HG02852 (cell line): ENCODE measurements around the gene ZCCHC14.
"Not testable (repeated sequence)": the region's sequence is repeated elsewhere in the genome, so short reads cannot be mapped to it uniquely, and the experiment has no call there.

Experiments
- ATAC-seq: cut with Tn5 transposase; IDR thresholded peaks from one replicate; pipeline ENCODE4 v1.9.1; 2021; ENCODE audit warnings: mild to moderate bottlenecking, moderate library complexity; ENCODE audit not compliant: unreplicated experiment

Gene ZCCHC14

GRCh38 chr16:87497767-87498290 is 5.0 kb upstream of the ZCCHC14 start:
- not testable (repeated sequence) for ATAC-seq

DNA sequence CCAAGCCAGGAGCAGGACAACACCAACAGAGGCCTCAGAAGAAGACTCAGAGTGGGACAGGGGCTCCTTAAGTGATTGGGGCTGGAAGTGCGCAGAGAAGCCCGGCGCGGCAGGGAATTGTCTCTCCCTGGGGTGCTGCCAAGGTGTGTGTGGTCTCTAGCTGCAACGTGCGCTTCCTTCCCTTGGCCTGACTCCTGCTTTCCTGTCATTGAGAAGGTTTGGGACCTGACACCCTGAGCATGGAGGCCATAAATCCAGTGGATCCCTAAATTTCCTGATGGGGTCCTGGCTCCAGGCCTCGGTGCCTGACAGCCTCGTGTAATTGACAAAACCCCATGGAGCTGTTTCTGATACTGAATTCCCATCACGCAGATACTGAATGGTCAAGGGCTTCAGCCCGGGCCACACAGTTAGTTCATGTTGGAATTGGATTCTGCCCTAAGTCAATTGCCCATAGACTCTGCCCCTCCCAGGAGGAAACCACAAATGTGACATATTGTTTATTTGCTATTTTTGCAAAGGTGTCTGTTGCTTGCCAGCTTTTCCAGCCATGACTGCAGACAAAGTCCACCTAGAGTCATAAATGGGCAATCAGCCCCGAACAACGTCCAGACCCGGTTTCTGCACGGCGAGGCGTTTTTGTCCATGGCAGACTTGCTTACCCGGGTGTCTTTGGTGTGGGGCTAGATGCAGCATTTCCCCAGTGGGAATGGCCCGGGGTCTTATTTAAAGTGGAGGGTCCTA is 4.4 kb upstream of the ZCCHC14 start:
- not testable (repeated sequence) for ATAC-seq

GRCh38 chr16:87496447-87496801 is 3.6 kb upstream of the ZCCHC14 start:
- ATAC-seq = no peak

DNA sequence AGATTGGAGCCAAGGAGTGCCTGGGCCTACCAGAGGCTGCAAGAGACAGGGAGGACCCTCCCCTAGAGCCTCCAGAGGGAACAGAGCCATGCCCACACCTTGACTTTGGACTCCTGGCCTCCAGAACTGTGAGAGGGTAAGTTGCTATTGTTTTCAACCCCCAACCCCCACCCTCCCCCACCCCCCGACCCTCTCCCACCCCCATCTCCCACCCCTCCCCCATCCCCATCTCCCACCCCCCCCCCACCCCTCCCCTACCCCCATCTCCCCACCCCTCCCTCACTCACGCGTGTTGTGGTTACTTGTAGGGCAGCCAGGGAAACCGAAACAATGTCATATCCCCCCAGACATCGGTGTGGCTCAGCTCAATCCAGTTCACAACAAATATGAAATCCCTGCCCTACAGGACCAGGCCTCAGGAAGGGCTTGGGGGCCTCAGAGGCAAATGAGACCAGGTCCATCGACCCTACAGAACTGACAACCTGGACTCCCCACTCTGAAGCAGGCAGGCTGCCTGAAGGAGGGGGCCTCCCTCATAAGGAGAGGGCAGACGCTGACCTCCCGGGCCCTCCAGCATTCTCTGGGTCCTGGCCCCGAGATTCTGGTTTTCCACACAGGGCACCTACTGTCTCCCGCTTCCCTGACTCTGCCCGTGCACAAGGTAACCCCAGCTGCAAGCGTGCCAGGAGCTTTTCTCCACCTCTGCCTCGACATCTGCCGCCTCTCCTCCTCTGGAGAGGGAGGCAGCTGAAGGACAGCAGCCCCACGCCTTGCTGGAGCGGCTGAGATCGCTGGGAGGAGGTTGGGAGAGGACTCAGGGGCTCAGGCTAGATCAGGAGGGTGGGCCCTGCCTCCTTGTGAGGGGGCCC is 3.0 kb upstream of the ZCCHC14 start:
- no peak for ATAC-seq

DNA sequence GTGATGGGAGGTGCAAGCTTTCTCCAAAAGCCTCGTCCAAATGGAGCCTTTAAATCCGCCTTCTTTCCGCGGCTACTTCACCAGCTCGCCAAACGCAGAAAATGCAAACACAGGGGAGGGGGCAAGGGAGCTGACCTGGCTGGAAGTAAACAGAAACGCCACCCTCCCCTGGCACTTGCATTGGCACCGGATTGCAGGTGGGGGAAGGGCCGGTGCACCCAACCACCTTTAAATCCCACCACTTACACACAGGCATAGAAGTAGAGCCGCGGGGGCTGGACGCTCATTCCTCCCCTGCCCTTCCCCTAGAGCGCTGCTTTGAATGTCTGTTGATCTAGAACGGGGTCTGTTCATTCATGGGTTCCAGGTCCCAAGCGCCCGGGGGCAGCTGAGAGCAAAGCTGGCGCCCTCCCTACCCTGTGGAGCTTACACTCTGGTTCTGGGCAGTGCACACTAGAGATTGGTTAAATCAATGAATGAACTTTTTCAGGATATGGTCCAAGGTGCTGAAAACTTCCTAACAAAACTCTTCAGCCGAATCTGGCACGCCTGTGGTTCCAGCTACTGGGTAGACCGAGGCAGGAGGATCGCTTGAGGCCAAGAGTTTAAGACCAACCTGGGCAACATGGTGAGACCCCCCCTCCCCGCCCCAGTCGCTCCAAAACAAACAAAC is 920 bp upstream of the ZCCHC14 start:
- ATAC-seq = no peak

GRCh38 chr16:87492291-87492630 is 563 bp downstream of the ZCCHC14 start:
- no peak for ATAC-seq

GRCh38 chr16:87491522-87492290 is 1.1 kb downstream of the ZCCHC14 start:
- ATAC-seq = no peak

DNA sequence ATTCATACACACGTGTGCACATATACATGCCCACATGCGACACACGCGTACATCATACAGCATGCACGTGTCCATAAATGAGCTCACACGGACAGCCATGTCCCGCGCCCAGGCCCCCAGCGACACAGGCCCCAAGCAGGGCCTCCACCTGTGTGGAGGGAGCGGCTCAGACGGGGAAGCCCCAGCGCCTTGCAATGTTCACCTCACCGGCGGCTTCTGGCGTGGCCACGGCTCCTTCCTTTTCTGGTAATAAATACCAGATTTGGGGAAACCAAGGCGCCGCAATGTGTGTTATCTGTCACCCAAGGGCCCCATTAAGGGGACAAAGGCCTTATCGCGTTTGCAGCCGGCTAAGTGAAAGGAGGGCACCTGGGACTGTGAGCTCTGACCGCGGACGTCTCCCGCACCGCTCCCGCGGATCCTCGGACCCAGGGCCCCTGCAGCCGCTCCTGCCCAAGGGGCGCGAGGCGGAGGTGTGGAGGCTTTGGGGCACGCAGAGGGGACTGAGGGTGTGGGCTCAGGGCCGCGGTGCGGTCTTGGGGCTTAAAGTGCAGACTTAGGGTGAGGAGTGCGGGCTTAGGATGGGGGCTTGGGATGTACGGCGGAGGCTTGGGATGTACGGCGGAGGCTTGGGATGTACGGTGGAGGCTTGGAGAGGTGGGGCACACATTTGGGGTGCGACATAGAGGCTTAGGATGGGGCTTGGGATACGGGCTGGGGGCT is 1.9 kb downstream of the ZCCHC14 start:
- ATAC-seq = not testable (repeated sequence)

- no peak for ATAC-seq
Measured at GRCh38 chr16:87490096-87490798, 2.6 kb downstream of the ZCCHC14 start.

DNA sequence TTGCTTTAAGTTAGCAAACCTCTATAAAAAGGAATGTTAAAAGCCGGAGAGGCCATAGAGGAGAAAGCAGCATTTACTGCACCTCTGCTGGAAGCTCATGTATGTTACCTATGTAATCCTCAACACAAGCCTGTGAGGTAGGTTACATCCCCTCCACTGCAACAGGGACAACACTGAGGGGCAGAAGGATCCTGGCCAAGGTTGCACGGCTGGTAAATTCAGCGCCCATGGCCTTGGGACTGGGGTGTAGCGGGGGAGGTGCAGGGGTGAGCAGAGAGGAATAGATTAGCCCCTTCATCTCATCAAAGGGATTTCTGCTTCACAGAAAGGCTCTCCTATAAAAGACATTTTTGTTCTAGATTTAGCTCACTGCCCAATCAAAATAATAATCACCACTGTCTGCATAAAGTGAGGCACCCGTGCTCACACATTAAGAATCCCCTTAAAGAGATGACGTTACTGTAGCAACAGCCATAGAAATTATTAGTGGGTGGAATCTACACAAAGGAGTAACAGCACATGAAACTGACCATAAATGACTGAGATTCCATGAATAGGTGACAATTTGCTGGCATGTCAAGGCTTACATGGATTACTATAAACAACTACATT is 3.3 kb downstream of the ZCCHC14 start:
- no peak for ATAC-seq

GRCh38 chr16:87488960-87489359 is 3.9 kb downstream of the ZCCHC14 start:
- not testable (repeated sequence) for ATAC-seq

- ATAC-seq = no peak
Measured at GRCh38 chr16:87487361-87487924, 5.4 kb downstream of the ZCCHC14 start.

- ATAC-seq = no peak
Measured at GRCh38 chr16:87486713-87487247, 6.0 kb downstream of the ZCCHC14 start.

GRCh38 chr16:87486282-87486681 is 6.5 kb downstream of the ZCCHC14 start:
- no peak for ATAC-seq

- not testable (repeated sequence) for ATAC-seq
Measured at GRCh38 chr16:87485792-87486191, 7.0 kb downstream of the ZCCHC14 start.

DNA sequence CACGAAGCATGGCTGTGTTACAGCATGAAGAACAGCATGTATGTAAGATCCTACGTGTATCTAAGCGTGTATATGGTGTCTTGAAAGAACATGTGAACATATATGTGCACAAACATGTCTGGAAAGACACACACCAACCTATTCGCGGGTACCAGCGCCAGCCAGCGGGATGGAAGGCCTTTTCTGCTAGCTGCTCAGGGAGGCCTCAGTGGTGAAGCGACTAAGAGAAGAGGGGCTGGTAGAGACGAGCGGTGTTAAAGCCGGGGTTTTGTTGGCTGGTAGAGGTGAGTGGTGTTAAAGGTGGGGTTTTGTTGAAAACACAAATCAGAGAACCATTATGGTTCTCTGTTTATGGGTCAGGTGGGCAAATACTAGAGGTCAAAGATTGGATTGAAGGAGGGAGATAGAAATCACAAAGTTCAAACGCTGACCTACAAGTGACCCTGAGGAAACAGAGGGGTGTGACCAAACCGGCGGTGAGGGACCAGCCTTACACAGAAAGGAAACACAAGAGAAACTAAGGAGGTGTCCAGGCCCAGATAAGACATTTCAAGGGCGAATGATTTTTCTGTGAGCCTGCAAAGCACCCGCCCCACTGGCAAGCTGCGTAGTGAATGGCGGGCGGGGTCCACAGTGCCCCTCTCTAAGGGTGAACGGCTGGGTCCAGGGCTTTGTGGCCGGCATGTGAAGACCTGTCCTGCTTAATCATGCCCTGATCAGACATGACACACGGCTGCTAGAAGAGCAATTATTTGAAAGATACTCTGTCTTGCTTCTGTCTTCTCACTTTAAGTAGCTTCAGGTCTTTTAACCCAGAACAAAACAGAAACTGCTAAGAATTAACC is 8.1 kb downstream of the ZCCHC14 start:
- ATAC-seq = no peak

DNA sequence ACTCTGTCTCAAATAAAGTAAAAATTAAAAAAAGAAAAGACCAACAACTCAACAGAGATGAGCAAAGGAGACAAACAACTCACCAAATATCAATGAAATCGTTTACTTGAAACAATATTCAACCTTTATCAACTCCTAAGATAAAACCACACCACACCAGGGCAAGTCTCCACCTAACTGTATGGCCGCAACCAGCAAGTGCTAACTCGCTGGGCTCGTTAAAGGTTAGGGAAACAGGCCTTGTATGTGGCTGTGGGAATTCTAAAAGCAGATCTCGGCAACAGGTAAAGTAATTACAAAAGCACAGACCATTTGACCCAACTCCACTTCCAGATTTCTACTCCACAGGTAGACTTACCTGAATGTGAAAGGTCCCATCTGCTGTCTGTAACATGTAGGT is 9.3 kb downstream of the ZCCHC14 start:
- ATAC-seq = no peak

DNA sequence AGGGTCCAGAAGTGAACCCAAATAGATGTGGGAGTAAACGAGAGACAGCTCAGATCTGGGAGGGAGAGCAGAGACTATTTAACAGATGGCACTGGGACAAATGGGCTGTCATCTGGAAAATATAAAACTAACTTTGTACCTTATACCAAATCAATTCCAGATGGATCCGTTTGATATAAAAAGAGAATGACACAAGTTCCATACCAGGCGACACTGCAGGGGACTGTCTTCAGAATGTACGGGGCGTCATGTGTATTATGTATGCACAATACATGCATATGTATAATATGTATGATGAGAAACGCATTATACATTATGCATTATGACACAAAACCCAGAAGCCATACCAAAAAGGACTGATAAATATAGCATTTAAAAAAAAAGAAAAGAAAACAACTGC is 10.2 kb downstream of the ZCCHC14 start:
- not testable (repeated sequence) for ATAC-seq
